ENCODE results near the gene ATG9B. TPM values are rescaled to one million over a fixed set of nuclear protein-coding genes. Genes with fewer than 3 reads are reported as not detected.

ATG9B gene
- total RNA-seq, 1 experiment from 2014 or later = 2.1 TPM

GRCh38 chr7:151007469-151007898 is 16.8 kb downstream of the ATG9B start:
- no peak overlapping the region for H3K27ac ChIP-seq (ENCODE audit: low read depth, low read length)
- H3K36me3 ChIP-seq (ENCODE audit: control insufficient read depth in 1 of 2, insufficient read depth in 2 of 2, low read length in 2 of 2) = no peaks in the 10 kb centered on the region
- ChIA-PET CTCF (interaction anchor here (1.1 to 5.4 kb wide), 3 partner anchors 13 to 43 kb away, joined by 3 to 59 read pairs (median 4); no protein-coding TSS in a partner anchor), POLR2A (no interaction called here), RAD21 (ENCODE audit: low non-redundant PET in 1 of 2, low total read pairs in 2 of 2, uncharacterized antibody in 2 of 2, unreplicated experiment in 2 of 2) (no interaction called here)
- H2AFZ ChIP-seq (ENCODE audit: low read depth, low read length, poor library complexity, severe bottlenecking) = no peak overlapping the region
- H3K9me2 ChIP-seq (ENCODE audit: insufficient read depth) = no peaks in the 10 kb centered on the region
- peaks cover 4% of the 10 kb centered on the region; the same call in 1 of the 2 replicates for H3K79me2 ChIP-seq (ENCODE audit: insufficient read depth, low read length)
- no peaks in the 10 kb centered on the region for H4K20me1 ChIP-seq (ENCODE audit: insufficient read depth)
- 0 out of 2 replicates have a peak overlapping the region, but pooled peaks have one; percentile 81 for H3K9ac ChIP-seq (ENCODE audit: low read length)
- ATAC-seq (no peak), DNase-seq (ENCODE audit: low read depth, low spot score) (no peak)
- H3K9me3 ChIP-seq (ENCODE audit: control insufficient read depth in 1 of 2, insufficient read depth in 1 of 2, low read depth in 1 of 2, low read length in 2 of 2) = no peaks in the 10 kb centered on the region
- no TSS peak for BruUV-seq (replicated peaks)
- no peak for TF ChIP-seq EZH2phosphoT487 (IDR thresholded peaks at IDR 0.05; ENCODE audit: borderline replicate concordance)
- no peak for TF ChIP-seq SRF (IDR thresholded peaks at IDR 0.05; ENCODE audit: low read depth)
- TF ChIP-seq TCF7L2 (IDR thresholded peaks at IDR 0.05; ENCODE audit: borderline replicate concordance, extremely low read depth, insufficient read depth, insufficient read length) = no peak
- TF ChIP-seq FOSL1 (IDR thresholded peaks at IDR 0.05; ENCODE audit: low read depth) = no peak
- TF ChIP-seq EGR1 (IDR thresholded peaks at IDR 0.05; ENCODE audit: low read depth) = no peak
- TF ChIP-seq SP1 (IDR thresholded peaks at IDR 0.05; ENCODE audit: low read depth) = no peak
- TF ChIP-seq ZBTB33 (IDR thresholded peaks at IDR 0.05; ENCODE audit: extremely low read depth, insufficient replicate concordance, low read length) = no peak
- no peak for TF ChIP-seq EZH2 (IDR thresholded peaks at IDR 0.05)
- TF ChIP-seq CBX3 (IDR thresholded peaks at IDR 0.05; ENCODE audit: low read depth) = no peak
- no peak for TF ChIP-seq CEBPB (IDR thresholded peaks at IDR 0.05; ENCODE audit: low read depth)
- TF ChIP-seq POLR2AphosphoS5 (IDR thresholded peaks at IDR 0.05; ENCODE audit: low read depth, low read length) = no peak
- TF ChIP-seq RAD21 (IDR thresholded peaks at IDR 0.05; ENCODE audit: low read depth) = no peak
- no peak for TF ChIP-seq JUND (IDR thresholded peaks at IDR 0.05)
- no peak for TF ChIP-seq CTCF (IDR thresholded peaks at IDR 0.05 in 2 of 3, conservative IDR thresholded peaks at IDR 0.05 in 1 of 3; ENCODE audit: borderline replicate concordance in 1 of 3, insufficient read depth in 1 of 3, low read depth in 2 of 3, low read length in 2 of 3)
- no peak for TF ChIP-seq YY1 (IDR thresholded peaks at IDR 0.05; ENCODE audit: extremely low read depth, insufficient replicate concordance, low read depth, low read length)
- TF ChIP-seq ELF1 (IDR thresholded peaks at IDR 0.05; ENCODE audit: borderline replicate concordance, low read depth) = no peak
- no peak for TF ChIP-seq ZFX (IDR thresholded peaks at IDR 0.05)
- no peak for TF ChIP-seq MAX (IDR thresholded peaks at IDR 0.05)
- intact Hi-C loops (cut with micrococcal nuclease) = no loop called here
- H3K4me3 ChIP-seq (replicated peaks in 1 of 2; ENCODE audit: low read depth in 1 of 2, low read length in 2 of 2) = no peak overlapping the region
- H3K4me2 ChIP-seq (ENCODE audit: low read length) = peak overlapping the region; percentile 94
- no peaks in the 10 kb centered on the region for H3K27me3 ChIP-seq (ENCODE audit: insufficient read depth, low read length)
- peaks cover 16 to 44% of the 10 kb centered on the region in 2 experiments; a peak in 3 of 4 replicates for H3K4me1 ChIP-seq (ENCODE audit: control insufficient read depth in 1 of 2, insufficient read depth in 2 of 2, low read length in 2 of 2)
